Tibial artery (tissue), 4 donors: Measurements from ENCODE around the gene LBH.

Experiments used
- DNase-seq, 2 donors: peaks; one replicate each; pipeline ENCODE4 v3.0.0-alpha.2; 2019
- H3K27ac ChIP-seq, 2 donors: fragments of 200-600 bp; sonication (generic) in 1 of 2; 1 replicate in 1 of 2; 2 replicates in 1 of 2; pipeline ENCODE4 v1.5.1; 2018 to 2019; ENCODE audit warnings: mild to moderate bottlenecking in 1 of 2
- H3K27me3 ChIP-seq, 2 donors: fragments of 200-600 bp; sonication (generic) in 1 of 2; one replicate each; pipeline versions ENCODE4 v1.5.1 to v1.6.0; 2016 to 2019
- H3K36me3 ChIP-seq, 3 donors: fragments of 200-600 bp; sonication (generic) in 2 of 3; one replicate each; pipeline ENCODE4 v1.5.1; 2016 to 2019; ENCODE audit warnings: mild to moderate bottlenecking in 2 of 3
- H3K4me1 ChIP-seq, 4 donors: fragments of 200-600 bp; sonication (generic) in 2 of 4; 1 replicate in 3 of 4; 2 replicates in 1 of 4; pipeline ENCODE4 v1.5.1; 2016 to 2019
- H3K4me3 ChIP-seq, 2 donors: fragments of 200-600 bp; sonication (generic) in 1 of 2; 1 replicate in 1 of 2; 2 replicates in 1 of 2; pipeline ENCODE4 v1.5.1; 2018 to 2019; ENCODE audit warnings: mild to moderate bottlenecking in 2 of 2
- H3K9me3 ChIP-seq, 3 donors: fragments of 200-600 bp; sonication (generic) in 1 of 3; one replicate each; pipeline ENCODE4 v1.5.1; 2016 to 2019
- CTCF ChIP-seq, 2 experiments: fragments of 200-600 bp in 1 of 2; fragments of 450-650 bp in 1 of 2; IDR thresholded peaks; one replicate each; pipeline ENCODE4 v1.5.1; 2017 to 2019; ENCODE audit warnings: antibody characterized with exemption in 2 of 2, mild to moderate bottlenecking in 1 of 2, moderate library complexity in 1 of 2
- intact Hi-C: fragments of 100-400 bp; cut with DNase I; formaldehyde crosslinking; loops from one replicate; pipeline ENCODE4 v1.15.0; 2023; ENCODE audit warnings: low total_unique reads

Gene LBH

GRCh38 chr2:30280596-30281434, 49.5 kb downstream of the LBH start:
- intact Hi-C loops = no loop called here
- H3K4me1 ChIP-seq = peaks cover 0 to 12% (median 2%) of the 10 kb centered on the region in 4 donors
- H3K27me3 ChIP-seq = no peaks in the 10 kb centered on the region
- no peak for TF ChIP-seq CTCF (IDR thresholded peaks at IDR 0.05)
- no peak overlapping the region for H3K4me3 ChIP-seq
- no peaks in the 10 kb centered on the region for H3K36me3 ChIP-seq
- H3K27ac ChIP-seq = no peak overlapping the region
- DNase-seq = no peak
- no peaks in the 10 kb centered on the region for H3K9me3 ChIP-seq

DNA sequence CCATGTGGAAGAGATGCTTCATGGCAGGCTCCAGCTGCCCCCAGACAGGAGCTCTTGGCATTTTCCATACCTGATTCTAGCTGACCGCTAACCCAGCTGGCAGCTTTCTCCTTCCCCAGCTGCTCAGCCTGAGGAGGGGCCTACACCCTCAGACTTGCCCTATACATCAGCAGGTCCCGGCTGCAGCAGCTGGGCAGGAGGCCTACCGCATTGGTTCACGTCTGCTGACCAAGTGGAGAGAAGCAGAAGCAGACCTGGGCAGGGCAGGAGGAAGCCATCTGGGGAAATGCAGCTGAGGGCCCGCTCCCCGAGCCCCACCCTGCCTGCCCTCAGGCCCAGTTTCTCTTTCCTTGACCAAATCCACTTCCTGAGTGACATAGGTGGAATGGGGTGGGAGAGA, 50.7 kb downstream of the LBH start:
- no peak for TF ChIP-seq CTCF (IDR thresholded peaks at IDR 0.05)
- intact Hi-C loops = no loop called here
- no peaks in the 10 kb centered on the region for H3K36me3 ChIP-seq
- DNase-seq = peak in 1 of 2 donors; percentile 40
- H3K27me3 ChIP-seq = no peaks in the 10 kb centered on the region
- no peaks in the 10 kb centered on the region for H3K9me3 ChIP-seq
- H3K4me3 ChIP-seq = no peak overlapping the region
- no peaks in the 10 kb centered on the region for H3K4me1 ChIP-seq
- no peak overlapping the region for H3K27ac ChIP-seq

- no peak for TF ChIP-seq CTCF (IDR thresholded peaks at IDR 0.05)
Measured at GRCh38 chr2:30282721-30283120, 51.4 kb downstream of the LBH start.

DNA sequence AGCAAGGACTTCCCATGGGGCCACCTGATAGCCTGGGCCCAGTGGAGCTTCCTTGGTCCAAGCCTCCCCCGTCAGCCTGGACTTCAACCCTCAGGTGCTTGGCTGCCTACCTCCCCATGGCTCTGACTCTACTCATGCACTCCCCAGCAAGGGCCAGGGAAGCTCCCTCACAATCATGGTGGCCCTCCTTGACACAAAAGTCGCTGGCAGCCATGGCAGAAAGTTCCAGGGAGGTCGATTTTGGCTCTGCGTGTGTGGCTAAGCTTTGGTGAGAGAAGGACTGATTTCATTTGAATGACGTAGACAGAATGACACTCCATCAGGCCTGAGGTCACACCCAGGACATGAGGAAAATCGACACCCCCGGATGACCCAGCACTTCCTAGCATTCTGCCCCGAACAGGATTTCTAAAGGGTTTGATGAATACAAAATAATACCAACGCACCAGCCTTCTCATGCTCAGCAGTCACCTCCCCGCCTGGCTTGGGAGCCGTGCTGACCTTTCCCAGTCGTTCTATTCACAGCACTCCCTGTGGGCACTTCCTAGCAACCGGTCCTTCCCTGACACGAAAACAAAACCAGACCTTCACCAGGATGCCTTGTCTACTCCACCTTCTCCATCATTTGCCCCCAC, 52.7 kb downstream of the LBH start:
- no peak for TF ChIP-seq CTCF (IDR thresholded peaks at IDR 0.05)
- Histone ChIP-seq H3K4me3 (no peak overlapping the region), H3K27me3 (no peaks in the 10 kb centered on the region), H3K4me1 (no peaks in the 10 kb centered on the region), H3K27ac (peak overlapping the region in 1 of 2 donors; percentile 26), H3K36me3 (no peaks in the 10 kb centered on the region), H3K9me3 (no peaks in the 10 kb centered on the region)
- intact Hi-C loops = no loop called here
- DNase-seq = peak in 1 of 2 donors; percentile 63

More at GRCh38 chr2:30282721-30283120, 51.4 kb downstream of the LBH start:
- H3K27ac ChIP-seq = no peak overlapping the region
- H3K9me3 ChIP-seq = no peaks in the 10 kb centered on the region
- DNase-seq = peak in 1 of 2 donors; percentile 54
- H3K4me1 ChIP-seq = no peaks in the 10 kb centered on the region
- H3K4me3 ChIP-seq = no peak overlapping the region
- H3K27me3 ChIP-seq = no peaks in the 10 kb centered on the region
- intact Hi-C loops = no loop called here
- no peaks in the 10 kb centered on the region for H3K36me3 ChIP-seq

- TF ChIP-seq CTCF (IDR thresholded peaks at IDR 0.05) = no peak
- intact Hi-C loops = no loop called here
- no peaks in the 10 kb centered on the region for H3K4me1 ChIP-seq
Measured at GRCh38 chr2:30285758-30286157, 54.4 kb downstream of the LBH start.

More at GRCh38 chr2:30285758-30286157, 54.4 kb downstream of the LBH start:
- Histone ChIP-seq H3K9me3 (no peaks in the 10 kb centered on the region), H3K36me3 (no peaks in the 10 kb centered on the region), H3K27ac (no peak overlapping the region), H3K27me3 (no peaks in the 10 kb centered on the region), H3K4me3 (no peak overlapping the region)
- DNase-seq = no peak
